Activated B cell treated with CpG ODN at 0.5 μM for 24 hours (primary cell): ENCODE data around the gene ENKD1. TPM values are rescaled to one million over a fixed set of nuclear protein-coding genes. Genes with fewer than 3 reads are reported as not detected.

Source experiments
- ATAC-seq: fragments of 200-7000 bp; cut with Tn5 transposase; one replicate; pipeline ENCODE4 v1.10.0; 2021; ENCODE audit warnings: low read depth, mild to moderate bottlenecking, moderate library complexity
- CTCF ChIA-PET: fragments of 350-600 bp; sonication (Branson Sonifier 250); formaldehyde crosslinking; loops from one replicate; lab custom pipeline; 2021; ENCODE audit warnings: antibody characterized with exemption; lab: Charles Lee
- POLR2A ChIA-PET: fragments of 350-600 bp; sonication (Branson Sonifier 250); formaldehyde crosslinking; loops from one replicate; lab custom pipeline; 2021; ENCODE audit warnings: antibody characterized with exemption; lab: Charles Lee
- DNase-seq: peaks from one replicate; pipeline ENCODE4 v3.0.0; 2022
- H3K27ac Mint-ChIP-seq: one replicate; pipeline ENCODE4 v1.8.0; 2020; ENCODE audit warnings: mixed read lengths
- H3K27me3 Mint-ChIP-seq: one replicate; pipeline ENCODE4 v1.8.0; 2021; ENCODE audit warnings: mixed read lengths
- H3K36me3 Mint-ChIP-seq: one replicate; pipeline ENCODE4 v1.8.0; 2021; ENCODE audit warnings: low read depth, mixed read lengths
- H3K4me1 Mint-ChIP-seq: one replicate; pipeline ENCODE4 v1.8.0; 2021; ENCODE audit warnings: mixed read lengths
- H3K4me3 Mint-ChIP-seq: one replicate; pipeline ENCODE4 v1.8.0; 2020; ENCODE audit warnings: mild to moderate bottlenecking, mixed read lengths
- H3K9me3 Mint-ChIP-seq: one replicate; pipeline ENCODE4 v1.8.0; 2020; ENCODE audit warnings: mixed read lengths
- CTCF ChIP-seq: fragments of 200-600 bp; IDR thresholded peaks from one replicate; pipeline ENCODE4 v1.8.0; 2022; ENCODE audit warnings: antibody characterized with exemption, mild to moderate bottlenecking
- intact Hi-C: fragments of 100-400 bp; cut with micrococcal nuclease; formaldehyde crosslinking; loops from one replicate; pipeline ENCODE4 v1.15.1; 2024
- total RNA-seq: library from RNA; stranded (reverse); gene quantifications from 2 replicates; pipeline ENCODE4 v1.2.3, GENCODE V29; 2022

The ENKD1 gene
- total RNA-seq, 1 donor from 2014 or later, result 8.9 TPM

GRCh38 chr16:67632415-67633172, 34.0 kb downstream of the ENKD1 start:
- intact Hi-C loops, result no loop called here
- Mint-ChIP-seq H3K36me3 (peaks cover 69% of the 10 kb centered on the region), H3K27ac (no peak overlapping the region), H3K4me1 (no peaks in the 10 kb centered on the region), H3K27me3 (no peaks in the 10 kb centered on the region), H3K9me3 (no peaks in the 10 kb centered on the region), H3K4me3 (no peak overlapping the region)
- DNase-seq, result no peak
- POLR2A ChIA-PET, result interaction anchor here (0.6 kb wide), 1 partner anchor 573 kb away, joined by 3 read pairs; no protein-coding TSS in a partner anchor
- ATAC-seq, result no peak
- CTCF ChIA-PET, result interaction anchor here (1.1 to 1.6 kb wide), 2 partner anchors 85 to 112 kb away, joined by 3 to 4 read pairs; no protein-coding TSS in a partner anchor
- no peak for TF ChIP-seq CTCF

- no peak for TF ChIP-seq CTCF
- Mint-ChIP-seq H3K27me3 (no peaks in the 10 kb centered on the region), H3K4me1 (no peaks in the 10 kb centered on the region), H3K9me3 (no peaks in the 10 kb centered on the region), H3K27ac (no peak overlapping the region), H3K4me3 (no peak overlapping the region), H3K36me3 (peaks cover 75% of the 10 kb centered on the region)
- ATAC-seq, result no peak
- intact Hi-C loops, result no loop called here
- DNase-seq, result no peak
- ChIA-PET CTCF (interaction anchor here (1.3 kb wide), 1 partner anchor 81 kb away, joined by 4 read pairs; no protein-coding TSS in a partner anchor), POLR2A (interaction anchor here (0.7 kb wide), 1 partner anchor 107 kb away, joined by 5 read pairs; no protein-coding TSS in a partner anchor)
These were observed 38.3 kb downstream of the ENKD1 start for GRCh38 chr16:67628216-67628615.

GRCh38 chr16:67613808-67614207, 52.7 kb downstream of the ENKD1 start:
- no peak for DNase-seq
- intact Hi-C loops, result no loop called here
- ChIA-PET POLR2A (interaction anchor here (0.7 to 2.0 kb wide), 2 partner anchors 67 to 149 kb away, joined by 3 to 4 read pairs; no protein-coding TSS in a partner anchor), CTCF (interaction anchor here (0.7 kb wide), 1 partner anchor 70 kb away, joined by 3 read pairs; no protein-coding TSS in a partner anchor)
- no peaks in the 10 kb centered on the region for H3K4me1 Mint-ChIP-seq
- TF ChIP-seq CTCF, result no peak
- no peak overlapping the region for H3K4me3 Mint-ChIP-seq
- H3K9me3 Mint-ChIP-seq, result no peaks in the 10 kb centered on the region
- H3K27me3 Mint-ChIP-seq, result no peaks in the 10 kb centered on the region
- H3K36me3 Mint-ChIP-seq, result peaks cover 75% of the 10 kb centered on the region
- no peak for ATAC-seq
- no peak overlapping the region for H3K27ac Mint-ChIP-seq

Other genes with a start within 250 kb of the ENKD1 start
- 0.49 TPM in 1 of 2 replicates, not detected in the other for gene HSD11B2, start 235.6 kb downstream of the ENKD1 start, total RNA-seq
- gene ATP6V0D1, start 185.6 kb downstream of the ENKD1 start, total RNA-seq, result 70.2 and 74.5 TPM in 2 replicates
- not detected in 2 replicates for gene AGRP, start 183.2 kb downstream of the ENKD1 start, total RNA-seq
- 136 and 159 TPM in 2 replicates for gene RIPOR1, start 137.9 kb downstream of the ENKD1 start, total RNA-seq
- gene CTCF, start 104.2 kb downstream of the ENKD1 start, total RNA-seq, result 53.1 and 59.6 TPM in 2 replicates
- gene CARMIL2, start 21.6 kb downstream of the ENKD1 start, total RNA-seq, result 138 and 151 TPM in 2 replicates
- gene ACD, start 6.5 kb downstream of the ENKD1 start, total RNA-seq, result 38.2 and 41.4 TPM in 2 replicates
- 5.9 and 6.0 TPM in 2 replicates for gene PARD6A, start 5.8 kb downstream of the ENKD1 start, total RNA-seq
- gene C16orf86, start 64 bp upstream of the ENKD1 start, total RNA-seq, result 2.4 and 4.6 TPM in 2 replicates
- 9.7 and 12.6 TPM in 2 replicates for gene GFOD2, start 52.6 kb upstream of the ENKD1 start, total RNA-seq
- gene RANBP10, start 139.8 kb upstream of the ENKD1 start, total RNA-seq, result 25.2 and 30.6 TPM in 2 replicates
- 1.2 and 1.9 TPM in 2 replicates for gene TSNAXIP1, start 140.1 kb upstream of the ENKD1 start, total RNA-seq
- gene THAP11, start 175.6 kb upstream of the ENKD1 start, total RNA-seq, result 24.2 and 24.9 TPM in 2 replicates
- 99.0 and 99.7 TPM in 2 replicates for gene NUTF2, start 180.2 kb upstream of the ENKD1 start, total RNA-seq
- gene CENPT, start 180.9 kb upstream of the ENKD1 start, total RNA-seq, result 50.7 and 54.2 TPM in 2 replicates
- 71.5 TPM in 2 replicates for gene EDC4, start 206.3 kb upstream of the ENKD1 start, total RNA-seq
- gene NRN1L, start 218.1 kb upstream of the ENKD1 start, total RNA-seq, result 0.69 and 1.4 TPM in 2 replicates
- 19.2 and 22.0 TPM in 2 replicates for gene PSKH1, start 226.5 kb upstream of the ENKD1 start, total RNA-seq